DMS153 treated with DMSO at 0.1 percent for 48 hours (cell line): ENCODE data around the gene GAB3.
"Not testable (repeated sequence)": the region's sequence is repeated elsewhere in the genome, so short reads cannot be mapped to it uniquely, and the experiment has no call there.

ENCODE experiments used
- DNase-seq: peaks from one replicate; lab custom pipeline; 2025; ENCODE audit not compliant: unreplicated experiment; lab: John Stamatoyannopoulos, UW

The GAB3 gene

GRCh38 chrX:154721155-154721554 lies 29.7 kb downstream of the GAB3 start:
- DNase-seq: no peak

GRCh38 chrX:154720067-154720466 lies 30.8 kb downstream of the GAB3 start:
- DNase-seq: no peak

GRCh38 chrX:154719132-154719675 lies 31.7 kb downstream of the GAB3 start:
- no peak for DNase-seq

GRCh38 chrX:154718616-154719015 lies 32.3 kb downstream of the GAB3 start:
- no peak for DNase-seq

- DNase-seq: peak; percentile 71
These were observed 33.1 kb downstream of the GAB3 start for GRCh38 chrX:154717824-154718223.

GRCh38 chrX:154715825-154716224 lies 35.1 kb downstream of the GAB3 start:
- DNase-seq: no peak

GRCh38 chrX:154714925-154715324 lies 36.0 kb downstream of the GAB3 start:
- DNase-seq: peak; percentile 48

GRCh38 chrX:154712781-154713740 lies 37.8 kb downstream of the GAB3 start:
- no peak for DNase-seq

- no peak for DNase-seq
These were observed 39.6 kb downstream of the GAB3 start for GRCh38 chrX:154711264-154711663.

- no peak for DNase-seq
These were observed 40.6 kb downstream of the GAB3 start for GRCh38 chrX:154710309-154710708.

- DNase-seq: no peak
These were observed 52.1 kb downstream of the GAB3 start for GRCh38 chrX:154698630-154699248.

- DNase-seq: no peak
These were observed 54.2 kb downstream of the GAB3 start for GRCh38 chrX:154696676-154697045.

GRCh38 chrX:154695911-154696675 lies 54.8 kb downstream of the GAB3 start:
- DNase-seq: no peak

- DNase-seq: no peak
These were observed 57.5 kb downstream of the GAB3 start for GRCh38 chrX:154693394-154693793.

- not testable (repeated sequence) for DNase-seq
These were observed 60.4 kb downstream of the GAB3 start for GRCh38 chrX:154690438-154690837.

GRCh38 chrX:154672084-154672483 lies 78.8 kb downstream of the GAB3 start:
- not testable (repeated sequence) for DNase-seq

- not testable (repeated sequence) for DNase-seq
These were observed 80.0 kb downstream of the GAB3 start for GRCh38 chrX:154670848-154671247.

GRCh38 chrX:154661899-154662298 lies 89.0 kb downstream of the GAB3 start:
- DNase-seq: no peak

- DNase-seq: no peak
These were observed 89.7 kb downstream of the GAB3 start for GRCh38 chrX:154661170-154661569.

GRCh38 chrX:154660541-154660940 lies 90.3 kb downstream of the GAB3 start:
- no peak for DNase-seq

GRCh38 chrX:154658957-154659356 lies 91.9 kb downstream of the GAB3 start:
- no peak for DNase-seq
